ENCODE data around the gene ACAP1. TPM values are rescaled to one million over a fixed set of nuclear protein-coding genes. Genes with fewer than 3 reads are reported as not detected.
"Not testable (repeated sequence)": the region's sequence is repeated elsewhere in the genome, so short reads cannot be mapped to it uniquely, and the experiment has no call there.

Gene ACAP1
- total and polyA plus RNA-seq, 9 donors = 4.7 to 12.1 (median 7.3) TPM

DNA sequence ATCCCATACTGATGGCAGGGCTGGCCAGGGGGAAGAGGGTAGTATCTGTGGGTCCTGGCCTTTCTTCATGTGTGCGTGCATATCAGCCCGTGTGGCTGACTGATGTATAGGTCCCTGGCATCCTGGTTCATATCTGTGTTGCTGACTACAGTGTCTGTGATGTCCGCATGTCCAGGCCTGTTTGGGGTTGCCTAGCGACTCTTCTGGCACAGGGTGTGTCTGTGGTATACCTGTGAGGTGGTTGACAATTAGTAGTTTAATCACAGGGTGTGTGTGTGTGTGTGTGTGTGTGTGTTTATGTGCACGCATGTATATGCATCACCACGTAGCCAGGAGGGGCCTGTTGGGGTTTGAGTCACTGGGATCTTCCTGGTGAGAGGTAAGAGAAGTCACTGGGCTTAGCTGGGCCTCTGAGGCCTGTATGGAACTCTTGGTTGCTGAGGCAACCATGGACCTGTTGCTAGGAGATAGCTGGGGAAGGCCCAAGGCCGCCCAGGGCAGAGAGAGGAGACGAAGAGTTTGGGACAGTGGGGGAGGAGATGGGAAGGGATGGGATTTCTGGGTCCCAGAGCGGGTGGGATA is 18.0 kb downstream of the ACAP1 start:
- H3K36me3 ChIP-seq (ENCODE audit: control insufficient read depth, insufficient read depth, low read length) = no peaks in the 10 kb centered on the region
- H3K4me3 ChIP-seq (ENCODE audit: low read length) = no peak overlapping the region
- H3K9me3 ChIP-seq (replicated peaks; ENCODE audit: control insufficient read depth, low read depth, low read length) = no peaks in the 10 kb centered on the region
- H3K4me1 ChIP-seq (ENCODE audit: control insufficient read depth, insufficient read depth, low read length) = peaks cover 58% of the 10 kb centered on the region
- no peaks in the 10 kb centered on the region for H3K27me3 ChIP-seq (ENCODE audit: control insufficient read depth, insufficient read depth, low read length)
- DNase-seq = peak; percentile 74
- peak overlapping the region; percentile 69 for H3K27ac ChIP-seq (ENCODE audit: low read length)
- 53% methylated on average over 7 of the region's 9 CpGs for WGBS (ENCODE audit: insufficient coverage)

DNA sequence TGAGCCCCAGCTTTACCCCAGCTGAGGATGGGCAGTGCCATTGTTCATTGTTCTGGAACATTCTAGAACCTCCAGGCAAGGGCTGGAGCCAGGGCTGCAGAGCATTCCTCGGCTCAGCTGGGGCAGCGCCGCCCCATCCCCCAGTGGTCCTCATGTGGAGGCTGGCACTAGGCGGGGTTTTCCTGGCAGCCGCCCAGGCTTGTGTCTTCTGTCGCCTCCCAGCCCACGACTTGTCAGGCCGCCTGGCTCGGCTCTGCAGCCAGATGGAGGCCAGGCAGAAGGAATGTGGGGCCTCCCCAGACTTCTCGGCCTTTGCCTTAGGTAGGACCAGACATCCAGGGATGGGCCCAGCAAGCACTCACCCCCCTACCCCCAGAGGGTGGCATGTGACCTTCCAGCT is 18.7 kb downstream of the ACAP1 start, which contains the start of gene TMEM95:
TMEM95 (plus strand) TSS at position 104 of the 400 bp plus-strand sequence; CDS start at position 153, 49 bp downstream.
- no peaks in the 10 kb centered on the region for H3K9me3 ChIP-seq (replicated peaks; ENCODE audit: control insufficient read depth, low read depth, low read length)
- no peaks in the 10 kb centered on the region for H3K36me3 ChIP-seq (ENCODE audit: control insufficient read depth, insufficient read depth, low read length)
- H3K27ac ChIP-seq (ENCODE audit: low read length) = peak within 1 kb of the TSS; percentile 69
- H3K4me1 ChIP-seq (ENCODE audit: control insufficient read depth, insufficient read depth, low read length) = peaks cover 51% of the 10 kb centered on the region
- DNase-seq = peak; percentile 76
- H3K27me3 ChIP-seq (ENCODE audit: control insufficient read depth, insufficient read depth, low read length) = no peaks in the 10 kb centered on the region
- WGBS (ENCODE audit: insufficient coverage) = 41% methylated on average over 10 of the region's 10 CpGs
- H3K4me3 ChIP-seq (ENCODE audit: low read length) = no peak within 1 kb of the TSS

DNA sequence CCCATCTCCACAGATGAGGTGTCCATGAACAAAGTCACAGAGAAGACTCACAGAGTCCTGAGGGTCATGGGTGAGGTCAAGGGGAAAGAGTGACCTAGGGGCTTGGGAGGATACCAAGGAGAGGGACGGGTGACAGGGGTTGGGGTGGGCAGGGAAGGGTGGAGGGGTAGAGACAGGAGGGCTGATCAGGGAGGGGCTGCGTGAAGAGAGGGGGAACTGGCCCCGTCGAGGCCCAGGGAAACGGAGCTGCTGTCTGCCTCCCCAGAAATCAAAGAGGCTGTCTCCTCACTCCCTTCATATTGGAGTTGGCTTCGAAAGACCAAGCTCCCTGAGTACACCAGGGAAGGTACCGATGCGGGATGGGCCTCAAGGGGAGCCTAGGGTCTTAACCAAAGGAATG is 19.2 kb downstream of the ACAP1 start:
- WGBS (ENCODE audit: insufficient coverage) = 45% methylated on average over 2 of the region's 8 CpGs
- Histone ChIP-seq H3K27ac (ENCODE audit: low read length) (peak overlapping the region; percentile 69), H3K4me1 (ENCODE audit: control insufficient read depth, insufficient read depth, low read length) (peaks cover 48% of the 10 kb centered on the region)

DNA sequence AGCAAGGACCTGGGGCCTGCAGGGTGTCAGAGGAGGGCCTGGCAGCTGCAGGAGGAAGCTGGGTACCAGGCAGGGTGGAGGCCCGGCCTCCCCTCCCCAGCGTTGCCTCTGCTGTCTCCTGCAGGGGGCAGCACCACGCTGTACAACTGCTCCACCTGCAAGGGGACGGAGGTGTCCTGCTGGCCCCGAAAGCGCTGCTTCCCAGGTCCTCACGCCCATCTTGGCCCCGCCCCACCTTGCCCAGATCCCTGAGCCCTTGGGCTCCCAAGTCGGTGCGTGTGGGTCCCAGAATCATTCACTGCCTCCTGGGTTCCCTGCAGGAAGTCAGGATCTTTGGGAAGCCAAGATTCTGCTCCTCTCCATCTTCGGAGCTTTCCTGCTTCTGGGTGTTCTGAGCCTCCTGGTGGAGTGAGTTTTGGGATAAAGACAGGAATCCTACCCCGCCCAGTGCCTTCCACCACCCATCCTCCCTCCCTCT is 19.8 kb downstream of the ACAP1 start:
- H3K36me3 ChIP-seq (ENCODE audit: control insufficient read depth, insufficient read depth, low read length) = no peaks in the 10 kb centered on the region

More for the DNA sequence above, 19.2 kb downstream of the ACAP1 start:
- Histone ChIP-seq H3K36me3 (ENCODE audit: control insufficient read depth, insufficient read depth, low read length) (no peaks in the 10 kb centered on the region), H3K4me3 (ENCODE audit: low read length) (no peak overlapping the region), H3K9me3 (replicated peaks; ENCODE audit: control insufficient read depth, low read depth, low read length) (no peaks in the 10 kb centered on the region), H3K27me3 (ENCODE audit: control insufficient read depth, insufficient read depth, low read length) (no peaks in the 10 kb centered on the region)
- DNase-seq = no peak

DNA sequence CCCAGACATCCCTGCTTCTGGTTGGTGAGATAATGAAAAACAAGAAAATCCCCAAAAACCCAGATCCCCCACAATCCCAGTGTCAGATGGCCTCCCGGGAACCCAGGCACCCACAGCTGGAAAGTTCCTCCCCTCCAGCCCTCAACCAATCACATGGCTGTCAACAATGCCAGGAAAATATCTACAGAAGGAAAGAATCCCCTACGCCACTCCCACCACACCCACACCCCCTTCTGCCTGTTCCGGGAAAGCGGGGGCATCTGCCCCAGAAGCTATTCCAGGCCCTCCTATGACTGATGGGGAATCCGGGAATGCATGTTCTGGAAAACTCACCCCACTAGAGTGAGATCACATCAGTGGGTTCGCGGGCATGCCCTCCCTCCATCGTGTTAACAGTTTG is 20.4 kb downstream of the ACAP1 start:
- H3K9me3 ChIP-seq (replicated peaks; ENCODE audit: control insufficient read depth, low read depth, low read length) = no peaks in the 10 kb centered on the region
- H3K27me3 ChIP-seq (ENCODE audit: control insufficient read depth, insufficient read depth, low read length) = no peaks in the 10 kb centered on the region
- peaks cover 43% of the 10 kb centered on the region for H3K4me1 ChIP-seq (ENCODE audit: control insufficient read depth, insufficient read depth, low read length)
- no peak for DNase-seq
- no peak overlapping the region for H3K27ac ChIP-seq (ENCODE audit: low read length)
- WGBS (ENCODE audit: insufficient coverage) = 68% methylated on average over 5 of the region's 8 CpGs
- H3K36me3 ChIP-seq (ENCODE audit: control insufficient read depth, insufficient read depth, low read length) = no peaks in the 10 kb centered on the region
- H3K4me3 ChIP-seq (ENCODE audit: low read length) = no peak overlapping the region

More for the DNA sequence above, 19.8 kb downstream of the ACAP1 start:
- DNase-seq = peak; percentile 76
- WGBS (ENCODE audit: insufficient coverage) = 10% methylated on average over 11 of the region's 12 CpGs
- H3K27ac ChIP-seq (ENCODE audit: low read length) = no peak overlapping the region
- H3K9me3 ChIP-seq (replicated peaks; ENCODE audit: control insufficient read depth, low read depth, low read length) = no peaks in the 10 kb centered on the region
- no peak overlapping the region for H3K4me3 ChIP-seq (ENCODE audit: low read length)
- no peaks in the 10 kb centered on the region for H3K27me3 ChIP-seq (ENCODE audit: control insufficient read depth, insufficient read depth, low read length)
- peaks cover 43% of the 10 kb centered on the region for H3K4me1 ChIP-seq (ENCODE audit: control insufficient read depth, insufficient read depth, low read length)

DNA sequence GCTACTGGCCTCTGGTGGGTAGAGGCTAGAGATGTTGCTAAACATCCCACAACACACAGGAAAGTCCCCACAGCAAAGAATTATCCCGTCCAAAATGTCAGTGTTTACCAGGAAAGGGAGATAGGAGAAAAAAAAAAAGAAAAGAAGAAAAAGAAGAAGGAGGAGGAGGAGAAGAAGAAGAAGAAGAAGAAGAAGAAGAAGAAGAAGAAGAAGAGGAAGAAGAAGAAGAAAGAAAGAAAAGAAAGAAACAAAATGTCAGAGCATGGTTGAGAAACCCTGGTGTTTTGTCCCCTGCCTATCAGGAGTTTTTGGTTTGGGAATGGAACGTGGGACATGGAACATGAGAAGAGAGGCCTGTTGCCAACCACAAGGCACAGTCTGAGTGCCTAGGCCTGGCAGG is 21.1 kb downstream of the ACAP1 start:
- DNase-seq = no peak
- H3K27me3 ChIP-seq (ENCODE audit: control insufficient read depth, insufficient read depth, low read length) = peaks cover 4% of the 10 kb centered on the region
- 40% methylated on average over 1 of the region's 2 CpGs for WGBS (ENCODE audit: insufficient coverage)
- no peak overlapping the region for H3K27ac ChIP-seq (ENCODE audit: low read length)
- H3K4me1 ChIP-seq (ENCODE audit: control insufficient read depth, insufficient read depth, low read length) = peaks cover 40% of the 10 kb centered on the region
- no peaks in the 10 kb centered on the region for H3K36me3 ChIP-seq (ENCODE audit: control insufficient read depth, insufficient read depth, low read length)
- no peak overlapping the region for H3K4me3 ChIP-seq (ENCODE audit: low read length)
- no peaks in the 10 kb centered on the region for H3K9me3 ChIP-seq (replicated peaks; ENCODE audit: control insufficient read depth, low read depth, low read length)

DNA sequence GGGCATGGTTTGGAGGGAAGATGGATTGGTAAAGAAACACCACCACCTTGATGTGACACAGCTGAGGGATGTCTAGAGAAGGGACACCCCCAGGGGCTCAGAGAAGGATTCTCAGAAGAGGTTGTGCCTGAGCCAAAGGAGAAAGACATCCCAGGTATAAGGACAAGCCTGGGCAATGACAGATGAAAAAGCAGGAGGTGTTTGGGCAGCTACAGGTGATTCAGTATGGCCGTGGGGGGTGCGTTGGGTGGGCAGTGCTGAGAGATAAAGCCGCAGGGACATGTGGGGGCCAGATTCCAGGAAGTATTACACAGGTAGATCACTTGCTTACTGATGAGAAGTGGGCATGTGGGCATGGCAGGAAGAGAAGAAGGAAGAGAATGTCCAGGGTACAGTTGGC is 25.6 kb downstream of the ACAP1 start:
- Histone ChIP-seq H3K27me3 (ENCODE audit: control insufficient read depth, insufficient read depth, low read length) (peaks cover 4% of the 10 kb centered on the region), H3K36me3 (ENCODE audit: control insufficient read depth, insufficient read depth, low read length) (no peaks in the 10 kb centered on the region), H3K9me3 (replicated peaks; ENCODE audit: control insufficient read depth, low read depth, low read length) (no peaks in the 10 kb centered on the region), H3K4me1 (ENCODE audit: control insufficient read depth, insufficient read depth, low read length) (no peaks in the 10 kb centered on the region), H3K27ac (ENCODE audit: low read length) (no peak overlapping the region), H3K4me3 (ENCODE audit: low read length) (no peak overlapping the region)
- WGBS (ENCODE audit: insufficient coverage) = 81% methylated on average over 3 of the region's 3 CpGs
- DNase-seq = no peak

DNA sequence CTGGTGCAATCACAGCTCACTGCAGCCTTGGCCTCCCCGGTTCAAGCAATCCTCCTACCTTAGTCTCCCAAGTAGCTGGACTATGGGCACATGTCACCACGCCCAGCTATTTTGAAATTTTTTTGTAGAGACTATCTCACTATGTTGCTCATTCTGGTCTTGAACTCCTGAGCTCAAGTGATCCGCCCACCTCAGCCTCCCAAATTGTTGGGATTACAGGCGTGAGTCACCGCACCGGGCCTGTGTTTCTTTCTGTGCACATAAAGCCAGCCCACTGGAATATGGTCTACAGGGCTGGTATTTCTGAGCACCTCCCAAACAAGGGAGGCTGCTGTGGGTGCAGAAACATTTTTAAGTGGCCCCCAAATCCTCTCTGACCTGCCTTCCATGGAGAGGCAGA is 27.0 kb downstream of the ACAP1 start:
- Histone ChIP-seq H3K4me3 (ENCODE audit: low read length) (no peak overlapping the region), H3K27me3 (ENCODE audit: control insufficient read depth, insufficient read depth, low read length) (peaks cover 9% of the 10 kb centered on the region), H3K36me3 (ENCODE audit: control insufficient read depth, insufficient read depth, low read length) (no peaks in the 10 kb centered on the region), H3K4me1 (ENCODE audit: control insufficient read depth, insufficient read depth, low read length) (no peaks in the 10 kb centered on the region), H3K9me3 (replicated peaks; ENCODE audit: control insufficient read depth, low read depth, low read length) (no peaks in the 10 kb centered on the region), H3K27ac (ENCODE audit: low read length) (no peak overlapping the region)
- no peak for DNase-seq
- 92% methylated on average over 6 of the region's 6 CpGs for WGBS (ENCODE audit: insufficient coverage)

DNA sequence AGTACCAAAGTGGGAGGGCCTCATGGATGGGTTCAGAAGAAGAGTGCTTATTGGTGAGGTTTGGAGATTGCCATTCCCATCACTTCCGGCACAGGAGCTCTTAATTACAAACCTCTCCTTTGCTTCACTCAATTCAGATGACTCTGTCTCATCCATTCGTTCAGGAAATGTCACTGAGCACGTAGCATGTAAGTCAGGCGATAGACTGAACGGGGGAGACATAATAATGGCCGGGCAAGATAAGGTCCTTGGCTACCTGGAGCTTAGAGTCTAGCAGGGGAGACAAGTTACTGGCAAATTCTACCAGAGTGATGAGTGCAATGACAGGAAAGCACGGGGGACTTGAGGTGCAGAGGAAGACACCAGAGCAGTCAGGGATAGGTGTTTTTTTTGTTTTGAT is 29.6 kb downstream of the ACAP1 start:
- not testable (repeated sequence) for H3K36me3 ChIP-seq (ENCODE audit: control insufficient read depth, insufficient read depth, low read length); H3K27ac ChIP-seq (ENCODE audit: low read length); H3K4me1 ChIP-seq (ENCODE audit: control insufficient read depth, insufficient read depth, low read length); DNase-seq; H3K4me3 ChIP-seq (ENCODE audit: low read length); H3K9me3 ChIP-seq (replicated peaks; ENCODE audit: control insufficient read depth, low read depth, low read length)
- H3K27me3 ChIP-seq (ENCODE audit: control insufficient read depth, insufficient read depth, low read length) = peaks cover 13% of the 10 kb centered on the region
- no CpG with 5 or more reads among the region's 7 CpGs for WGBS (ENCODE audit: insufficient coverage)

DNA sequence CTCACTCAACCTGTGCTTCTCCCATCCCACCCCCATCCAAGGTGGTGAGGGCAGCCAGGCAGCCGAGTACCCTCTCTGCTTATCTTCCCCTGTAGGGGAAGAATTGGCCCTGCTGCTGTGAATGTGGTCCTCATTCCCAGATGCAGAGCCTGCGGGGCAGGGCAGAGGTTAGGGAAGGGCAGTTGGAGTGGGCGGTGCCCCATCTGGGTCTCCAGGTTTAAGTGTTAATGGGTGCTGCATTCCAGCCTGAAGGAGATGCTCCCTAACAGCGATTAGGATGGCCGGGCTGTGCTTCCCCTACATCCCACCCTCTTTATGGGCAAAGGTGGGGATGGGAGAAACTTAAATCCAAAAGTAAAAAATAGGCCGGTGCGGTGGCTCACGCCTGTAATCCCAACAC is 30.8 kb downstream of the ACAP1 start:
- H3K4me1 ChIP-seq (ENCODE audit: control insufficient read depth, insufficient read depth, low read length) = no peaks in the 10 kb centered on the region
- no peak overlapping the region for H3K27ac ChIP-seq (ENCODE audit: low read length)
- H3K36me3 ChIP-seq (ENCODE audit: control insufficient read depth, insufficient read depth, low read length) = no peaks in the 10 kb centered on the region
- H3K27me3 ChIP-seq (ENCODE audit: control insufficient read depth, insufficient read depth, low read length) = peaks cover 12% of the 10 kb centered on the region
- no peak for DNase-seq
- no peak overlapping the region for H3K4me3 ChIP-seq (ENCODE audit: low read length)
- 100% methylated on average over 1 of the region's 8 CpGs for WGBS (ENCODE audit: insufficient coverage)
- no peaks in the 10 kb centered on the region for H3K9me3 ChIP-seq (replicated peaks; ENCODE audit: control insufficient read depth, low read depth, low read length)
